Hepatocyte (in vitro differentiated cells): ENCODE results near the gene NAP1L1.

Experiments used
- CTCF ChIP-seq: fragments of 200-600 bp; sonication (generic); IDR thresholded peaks from 2 replicates; pipeline ENCODE4 v1.5.1; 2016; ENCODE audit warnings: antibody characterized with exemption, mild to moderate bottlenecking; ENCODE audit not compliant: poor library complexity
- EZH2 ChIP-seq: fragments of 200-600 bp; sonication (generic); IDR thresholded peaks from 2 replicates; pipeline ENCODE4 v1.6.1; 2016; ENCODE audit warnings: antibody characterized with exemption, mild to moderate bottlenecking, borderline replicate concordance
- EZH2phosphoT487 ChIP-seq: fragments of 200-600 bp; sonication (generic); IDR thresholded peaks from one replicate; pipeline ENCODE4 v1.6.1; 2018; ENCODE audit warnings: antibody characterized with exemption, mild to moderate bottlenecking, low read depth, moderate library complexity; ENCODE audit not compliant: unreplicated experiment, severe bottlenecking

DNA sequence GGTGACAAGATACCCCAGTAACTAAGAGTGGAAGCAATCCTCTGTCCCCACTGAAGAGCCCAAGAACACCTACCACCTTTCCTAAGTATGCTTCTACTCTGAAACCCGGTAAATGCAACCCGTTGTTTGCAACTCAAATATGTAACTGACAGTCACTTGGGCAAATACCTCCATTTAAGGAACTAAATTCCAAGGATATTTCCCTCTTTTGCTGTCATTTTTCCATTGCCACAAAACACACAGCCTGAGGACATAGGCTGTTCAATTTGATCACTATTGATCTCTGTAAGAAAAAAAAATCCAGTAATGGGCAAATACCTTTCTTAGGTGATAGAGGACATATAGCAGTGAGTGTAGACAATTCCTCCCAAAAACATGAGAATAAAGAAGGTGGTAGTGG, 46.3 kb downstream of the NAP1L1 start:
- no peak for TF ChIP-seq CTCF
- TF ChIP-seq EZH2phosphoT487 = no peak
- no peak for TF ChIP-seq EZH2
